Measurements from ENCODE around the gene SYNE2.
"Not testable (repeated sequence)": the region's sequence is repeated elsewhere in the genome, so short reads cannot be mapped to it uniquely, and the experiment has no call there.

SYNE2 gene, protein sequence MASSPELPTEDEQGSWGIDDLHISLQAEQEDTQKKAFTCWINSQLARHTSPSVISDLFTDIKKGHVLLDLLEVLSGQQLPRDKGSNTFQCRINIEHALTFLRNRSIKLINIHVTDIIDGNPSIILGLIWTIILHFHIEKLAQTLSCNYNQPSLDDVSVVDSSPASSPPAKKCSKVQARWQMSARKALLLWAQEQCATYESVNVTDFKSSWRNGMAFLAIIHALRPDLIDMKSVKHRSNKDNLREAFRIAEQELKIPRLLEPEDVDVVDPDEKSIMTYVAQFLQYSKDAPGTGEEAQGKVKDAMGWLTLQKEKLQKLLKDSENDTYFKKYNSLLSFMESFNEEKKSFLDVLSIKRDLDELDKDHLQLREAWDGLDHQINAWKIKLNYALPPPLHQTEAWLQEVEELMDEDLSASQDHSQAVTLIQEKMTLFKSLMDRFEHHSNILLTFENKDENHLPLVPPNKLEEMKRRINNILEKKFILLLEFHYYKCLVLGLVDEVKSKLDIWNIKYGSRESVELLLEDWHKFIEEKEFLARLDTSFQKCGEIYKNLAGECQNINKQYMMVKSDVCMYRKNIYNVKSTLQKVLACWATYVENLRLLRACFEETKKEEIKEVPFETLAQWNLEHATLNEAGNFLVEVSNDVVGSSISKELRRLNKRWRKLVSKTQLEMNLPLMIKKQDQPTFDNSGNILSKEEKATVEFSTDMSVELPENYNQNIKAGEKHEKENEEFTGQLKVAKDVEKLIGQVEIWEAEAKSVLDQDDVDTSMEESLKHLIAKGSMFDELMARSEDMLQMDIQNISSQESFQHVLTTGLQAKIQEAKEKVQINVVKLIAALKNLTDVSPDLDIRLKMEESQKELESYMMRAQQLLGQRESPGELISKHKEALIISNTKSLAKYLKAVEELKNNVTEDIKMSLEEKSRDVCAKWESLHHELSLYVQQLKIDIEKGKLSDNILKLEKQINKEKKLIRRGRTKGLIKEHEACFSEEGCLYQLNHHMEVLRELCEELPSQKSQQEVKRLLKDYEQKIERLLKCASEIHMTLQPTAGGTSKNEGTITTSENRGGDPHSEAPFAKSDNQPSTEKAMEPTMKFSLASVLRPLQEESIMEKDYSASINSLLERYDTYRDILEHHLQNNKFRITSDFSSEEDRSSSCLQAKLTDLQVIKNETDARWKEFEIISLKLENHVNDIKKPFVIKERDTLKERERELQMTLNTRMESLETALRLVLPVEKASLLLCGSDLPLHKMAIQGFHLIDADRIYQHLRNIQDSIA (N-terminal part only)

DNA sequence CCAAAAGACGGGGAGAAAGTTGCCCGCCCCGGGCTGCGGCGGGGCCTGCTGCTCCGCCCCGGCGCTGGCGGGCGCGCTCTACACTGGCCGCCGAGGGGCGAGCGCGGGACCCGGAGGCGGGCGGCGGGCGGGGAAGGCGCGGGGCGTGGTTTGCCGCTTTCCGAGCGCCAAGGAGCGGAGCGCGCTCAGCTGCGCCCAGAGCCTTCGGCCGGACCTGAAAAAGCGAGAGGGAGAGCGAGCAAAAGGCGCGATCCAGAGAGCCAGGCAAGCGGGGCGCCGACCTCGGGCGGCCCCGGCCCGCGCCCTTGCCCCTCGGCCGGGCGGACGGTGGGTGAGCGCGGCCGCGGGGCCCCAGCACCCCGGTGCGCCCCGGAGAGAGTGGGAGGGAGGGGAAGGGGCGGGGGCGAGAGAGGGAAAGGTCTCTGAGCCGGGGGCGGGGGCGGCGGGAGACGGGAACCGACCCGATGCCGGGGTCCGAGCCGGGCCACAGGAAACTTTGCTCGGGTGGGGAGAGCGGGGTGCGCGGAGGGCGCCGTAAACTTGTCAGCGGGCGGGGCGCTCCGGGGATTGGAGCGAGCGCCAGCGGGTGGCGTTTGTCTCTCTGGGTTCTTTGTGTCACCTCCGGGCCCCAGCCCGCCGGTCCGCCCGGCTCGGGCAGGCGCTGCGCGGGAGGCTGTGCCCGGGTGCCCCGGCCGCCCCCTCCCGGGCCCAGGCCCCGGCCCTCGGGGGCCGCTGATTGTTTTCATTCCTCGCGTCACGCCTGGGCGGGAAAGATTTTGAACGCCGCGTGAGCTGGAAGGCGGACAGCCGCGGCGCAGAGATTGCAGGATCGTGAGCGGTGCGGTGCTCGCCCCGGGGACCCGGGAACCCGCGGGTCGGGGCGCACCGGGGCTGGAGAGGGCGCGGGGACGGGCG, at the start of gene SYNE2:
TSS of gene SYNE2 (plus strand) at position 188 of the 915 bp plus-strand sequence. CDS start 56,145 bp downstream, outside the sequence.
- peak; percentile 62 to 76 (median 66) for DNase-seq (ENCODE audit: low read depth in 4 of 4, low spot score in 1 of 4)

DNA sequence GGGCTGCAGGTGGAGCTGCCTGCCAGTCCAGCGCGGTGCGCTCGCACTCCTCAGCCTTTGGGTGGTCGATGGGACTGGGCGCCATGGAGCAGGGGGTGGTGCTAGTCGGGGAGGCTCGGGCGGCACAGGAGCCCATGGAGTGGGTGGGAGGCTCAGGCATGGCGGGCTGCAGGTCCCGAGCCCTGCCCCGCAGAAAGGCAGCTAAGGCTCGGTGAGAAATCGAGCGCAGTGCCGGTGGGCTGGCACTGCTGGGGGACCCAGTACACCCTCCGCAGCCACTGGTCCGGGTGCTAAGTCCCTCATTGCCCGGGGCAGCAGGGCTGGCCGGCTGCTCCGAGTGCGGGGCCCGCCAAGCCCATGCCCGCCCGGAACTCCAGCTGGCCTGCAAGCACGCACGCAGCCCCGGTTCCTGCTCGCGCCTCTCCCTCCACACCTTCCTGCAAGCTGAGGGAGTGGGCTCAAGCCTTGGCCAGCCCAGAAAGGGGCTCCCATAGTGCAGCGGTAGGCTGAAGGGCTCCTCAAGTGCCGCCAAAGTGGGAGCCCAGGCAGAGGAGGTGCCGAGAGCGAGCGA, 49.5 kb upstream of the SYNE2 start:
- not testable (repeated sequence) for DNase-seq (ENCODE audit: low read depth in 4 of 4, low spot score in 1 of 4)

DNA sequence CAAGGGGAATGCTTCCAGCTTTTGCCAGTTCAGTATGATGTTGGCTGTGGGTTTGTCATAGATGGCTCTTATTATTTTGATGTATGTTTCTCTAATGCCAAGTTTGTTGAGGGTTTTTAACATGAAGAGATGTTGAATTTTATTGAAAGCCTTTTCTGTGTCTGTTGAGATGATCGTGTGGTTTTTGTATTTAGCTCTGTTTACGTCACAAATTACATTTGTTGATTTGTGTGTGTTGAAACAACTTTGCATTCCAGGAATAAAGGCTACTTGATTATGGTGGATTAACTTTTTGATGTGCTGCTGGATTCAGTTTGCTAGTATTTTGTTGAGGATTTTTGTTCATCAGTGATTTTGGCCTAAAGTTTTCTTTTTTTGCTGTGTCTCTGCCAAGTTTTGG, 46.7 kb upstream of the SYNE2 start:
- not testable (repeated sequence) for DNase-seq (ENCODE audit: low read depth in 4 of 4, low spot score in 1 of 4)

DNA sequence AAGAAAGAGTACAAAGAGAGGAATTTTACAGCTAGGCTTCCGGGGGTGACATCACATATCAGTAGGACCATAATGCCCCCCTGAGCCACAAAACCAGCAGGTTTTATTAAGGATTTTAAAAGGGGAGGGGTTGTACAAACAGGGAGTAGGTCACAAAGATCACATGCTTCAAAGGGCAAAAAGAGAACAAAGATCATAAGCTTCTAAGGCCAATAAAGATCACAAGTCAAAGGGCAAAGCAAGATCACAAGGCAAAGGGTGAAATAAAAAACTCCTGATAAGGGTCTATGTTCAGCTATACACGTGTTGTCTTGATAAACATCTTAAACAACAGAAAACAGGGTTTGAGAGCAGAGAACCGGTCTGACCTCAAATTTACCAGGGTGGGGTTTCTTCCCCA, 41.1 kb upstream of the SYNE2 start:
- DNase-seq (ENCODE audit: low read depth in 4 of 4, low spot score in 1 of 4) = not testable (repeated sequence)

DNA sequence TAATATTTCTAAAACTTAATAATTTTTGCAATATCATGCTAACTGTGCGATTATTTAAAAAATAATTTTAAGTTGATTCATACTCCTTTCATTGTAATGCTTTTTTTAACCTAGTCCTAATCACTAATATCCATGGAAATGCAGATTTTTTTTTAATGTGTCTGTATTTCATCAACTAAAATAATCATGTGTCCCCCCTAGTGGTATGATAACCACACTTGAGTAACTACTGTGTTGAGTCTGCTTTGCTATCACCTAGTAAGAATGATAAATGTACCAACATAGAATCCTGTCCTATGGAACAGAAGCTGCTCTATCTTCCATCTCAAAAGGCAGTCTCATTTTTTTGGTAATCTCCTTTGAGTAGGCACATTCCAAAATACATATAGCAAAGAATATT, 19.1 kb upstream of the SYNE2 start:
- DNase-seq (ENCODE audit: low read depth in 4 of 4, low spot score in 1 of 4) = no peak

DNA sequence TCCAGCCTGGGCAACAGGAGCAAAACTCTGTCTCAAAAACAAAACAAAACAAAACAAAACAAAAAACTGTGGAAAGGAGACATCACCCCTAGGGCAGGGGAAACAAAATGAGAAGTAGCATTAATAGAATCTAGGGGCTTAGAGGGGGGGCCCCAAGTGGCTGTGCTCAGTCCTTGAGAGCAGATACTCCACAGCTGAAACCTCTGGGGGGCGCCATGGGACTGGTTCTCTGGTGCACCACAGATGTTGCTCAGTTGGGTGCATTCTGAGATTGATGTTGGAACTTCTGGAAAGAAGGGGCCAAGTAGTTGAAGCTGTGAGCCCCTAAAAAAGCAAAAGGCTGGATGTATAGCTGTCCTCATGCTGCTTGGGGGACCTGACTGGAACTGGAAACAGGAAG, 11.8 kb upstream of the SYNE2 start:
- DNase-seq (ENCODE audit: low read depth in 4 of 4, low spot score in 1 of 4) = peak in 1 of 4 experiments; percentile 16

DNA sequence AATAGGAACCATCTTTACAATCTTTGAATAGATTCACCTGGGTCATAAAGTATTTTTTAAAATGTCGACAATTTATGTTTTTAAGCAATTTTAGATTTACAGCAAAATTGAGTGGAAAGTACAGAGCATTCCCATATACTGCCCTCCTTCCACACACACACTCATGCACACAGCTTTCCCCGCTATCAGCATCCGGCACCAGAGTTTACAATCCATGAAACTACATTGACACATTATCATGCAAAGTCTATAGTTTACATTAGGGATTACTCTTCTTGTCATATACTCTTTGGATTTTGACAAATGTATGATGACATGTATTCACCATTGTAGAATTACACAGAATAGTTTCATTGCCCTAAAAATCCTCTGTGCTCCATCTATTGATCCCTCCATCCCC, 9.0 kb upstream of the SYNE2 start:
- no peak for DNase-seq (ENCODE audit: low read depth in 4 of 4, low spot score in 1 of 4)

DNA sequence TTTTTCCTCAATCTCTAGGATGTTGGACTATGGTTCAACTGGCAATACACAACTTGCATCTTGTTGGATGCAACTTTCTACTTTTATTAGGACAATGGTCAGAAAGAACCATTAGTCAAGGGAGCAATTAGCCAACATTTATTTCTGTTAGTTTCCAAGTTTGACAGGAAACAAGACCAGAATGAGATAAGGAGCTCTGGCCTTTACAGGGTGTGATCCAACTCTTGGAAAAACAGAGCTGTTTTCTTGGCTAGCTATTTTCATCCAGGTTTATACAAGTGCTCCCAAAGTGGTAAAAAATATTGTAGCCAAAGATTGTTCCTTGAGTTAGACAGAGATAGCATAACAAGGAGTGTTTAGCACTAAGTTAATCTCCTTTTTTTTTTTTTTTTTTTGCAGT, 3.9 kb upstream of the SYNE2 start:
- DNase-seq (ENCODE audit: low read depth in 4 of 4, low spot score in 1 of 4) = no peak

DNA sequence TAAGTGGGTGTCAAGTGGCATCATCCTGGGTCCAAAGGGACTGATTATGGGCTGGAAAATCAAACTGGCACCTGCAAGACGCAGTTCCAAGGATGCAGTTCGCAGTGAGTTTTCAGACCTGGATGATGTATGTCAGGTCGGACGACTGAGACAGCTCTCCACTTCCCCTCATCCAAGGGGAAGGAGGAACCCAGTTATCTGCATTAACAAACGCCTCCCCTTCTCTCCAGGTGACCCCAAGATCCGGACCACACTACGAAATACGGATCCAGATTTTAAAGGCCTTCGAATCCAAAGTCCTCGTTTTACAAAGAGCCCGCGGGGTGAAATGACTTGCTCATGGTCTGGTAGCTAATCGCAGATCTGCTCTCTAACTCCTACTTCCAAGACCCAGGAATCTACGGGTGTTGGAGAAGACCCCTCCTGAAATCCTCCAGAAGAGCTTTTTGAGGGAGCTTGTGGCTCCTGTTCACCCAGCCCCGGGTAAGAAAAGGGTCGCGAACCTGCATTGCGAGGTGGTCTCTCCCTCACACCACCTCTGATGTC, 460 bp upstream of the SYNE2 start:
- no peak for DNase-seq (ENCODE audit: low read depth in 4 of 4, low spot score in 1 of 4)

DNA sequence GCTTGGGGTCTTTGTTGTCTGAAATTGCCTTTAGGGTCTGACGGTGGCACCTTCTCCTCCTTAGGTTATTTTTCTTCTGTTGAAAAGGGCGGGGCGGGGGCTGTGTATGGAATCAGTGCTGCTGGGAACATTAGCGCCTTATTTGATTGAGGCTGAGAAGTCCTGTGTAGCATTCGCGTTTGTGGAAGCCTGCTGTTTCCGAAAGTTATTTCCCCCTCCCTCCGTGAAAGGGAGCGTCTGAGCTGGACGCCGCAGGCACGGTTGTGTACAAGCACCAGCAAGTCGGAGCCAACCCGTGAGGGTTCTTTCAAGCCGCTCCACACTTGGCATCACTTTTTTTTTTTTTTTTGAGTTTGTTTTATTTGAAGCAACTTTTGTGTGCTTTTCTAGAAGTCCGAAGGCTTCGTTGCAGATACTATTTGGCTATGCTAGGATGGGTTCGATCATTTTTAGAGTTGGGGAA, 1.1 kb downstream of the SYNE2 start:
- DNase-seq (ENCODE audit: low read depth in 4 of 4, low spot score in 1 of 4) = peak in 2 of 4 experiments; percentile 10 to 12

DNA sequence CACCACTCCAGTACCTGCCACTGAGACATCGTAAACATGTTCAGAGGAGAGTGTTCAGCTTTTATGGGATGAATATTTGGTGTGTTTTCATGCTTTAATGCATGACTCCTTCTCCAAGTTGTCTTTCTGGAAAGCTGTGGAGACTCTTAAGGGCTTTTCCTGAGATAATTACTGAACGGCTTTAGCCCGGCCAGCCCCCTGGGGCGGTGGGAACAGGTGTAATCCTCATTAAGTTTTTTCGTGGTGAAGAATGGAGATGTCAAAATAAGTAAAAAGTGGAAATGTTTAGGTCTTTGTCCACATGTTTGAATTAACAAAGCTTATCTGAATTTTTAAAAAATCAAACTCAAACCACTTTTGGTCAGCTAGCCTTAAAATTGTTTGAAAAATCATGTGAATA, 1.5 kb downstream of the SYNE2 start:
- DNase-seq (ENCODE audit: low read depth in 4 of 4, low spot score in 1 of 4) = no peak

DNA sequence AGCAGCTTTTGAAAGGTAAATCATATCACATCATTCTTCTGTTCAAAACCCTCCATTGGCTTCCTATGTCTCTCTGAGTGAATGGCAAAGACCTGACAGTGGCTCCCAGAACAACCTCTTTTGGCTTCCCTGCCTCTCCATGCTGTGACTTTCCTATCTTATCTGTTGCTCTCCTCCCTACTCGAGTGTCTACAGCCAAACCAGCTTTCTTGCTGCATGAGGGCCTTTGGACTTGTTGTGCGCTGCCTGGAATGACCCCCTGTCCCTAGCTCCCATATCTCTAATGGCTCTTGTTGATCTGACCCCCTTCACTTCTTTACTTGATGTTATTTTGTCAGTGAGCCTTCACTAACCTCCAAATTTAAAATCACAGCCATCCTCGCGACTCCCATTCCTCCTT, 2.5 kb downstream of the SYNE2 start:
- DNase-seq (ENCODE audit: low read depth in 4 of 4, low spot score in 1 of 4) = no peak

DNA sequence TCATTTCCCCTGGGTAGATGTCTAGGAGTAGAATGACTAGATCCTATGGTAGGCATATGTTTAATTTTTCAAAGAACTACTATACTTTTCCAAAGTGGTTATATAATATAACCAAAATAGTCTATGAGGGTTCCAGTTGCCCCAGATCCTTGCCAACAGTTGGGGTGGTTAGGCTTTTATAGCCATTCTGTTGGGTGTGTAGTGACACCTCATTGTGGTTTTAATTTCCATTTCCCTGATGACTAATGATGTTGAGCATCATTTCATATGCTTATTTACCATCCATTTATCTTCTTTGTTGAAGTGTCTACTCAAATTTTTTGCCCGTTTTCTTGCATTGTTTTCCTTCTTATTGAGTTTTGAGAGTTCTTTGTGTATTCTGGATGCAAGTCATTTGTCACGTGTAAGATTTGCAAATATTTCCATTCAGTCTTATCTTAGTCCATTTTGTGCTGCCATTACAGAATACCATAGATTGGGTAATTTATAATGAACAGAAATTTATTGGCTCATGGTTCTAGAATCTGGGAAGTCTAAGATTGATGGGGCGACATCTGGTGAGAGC, 4.7 kb downstream of the SYNE2 start:
- no peak for DNase-seq (ENCODE audit: low read depth in 4 of 4, low spot score in 1 of 4)

DNA sequence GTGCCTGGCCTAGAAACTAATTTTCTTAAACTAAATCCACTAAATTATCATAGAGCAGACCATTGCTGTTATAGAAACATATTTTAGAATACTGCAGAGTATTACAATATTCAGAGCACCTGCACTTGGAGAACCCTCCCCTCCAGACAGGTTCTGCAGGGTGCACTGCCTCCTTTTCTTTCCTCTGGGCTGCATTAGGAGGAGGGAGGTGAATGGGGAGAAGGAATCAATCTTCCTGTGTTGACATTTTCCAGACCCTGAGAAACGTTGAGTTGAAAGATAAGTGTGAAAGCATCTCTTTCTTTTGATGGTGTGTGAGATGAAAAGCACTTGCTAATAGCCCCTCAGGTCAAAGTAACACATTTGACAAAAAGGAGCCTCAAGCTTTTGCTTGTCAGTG, 7.3 kb downstream of the SYNE2 start:
- DNase-seq (ENCODE audit: low read depth in 4 of 4, low spot score in 1 of 4) = no peak

DNA sequence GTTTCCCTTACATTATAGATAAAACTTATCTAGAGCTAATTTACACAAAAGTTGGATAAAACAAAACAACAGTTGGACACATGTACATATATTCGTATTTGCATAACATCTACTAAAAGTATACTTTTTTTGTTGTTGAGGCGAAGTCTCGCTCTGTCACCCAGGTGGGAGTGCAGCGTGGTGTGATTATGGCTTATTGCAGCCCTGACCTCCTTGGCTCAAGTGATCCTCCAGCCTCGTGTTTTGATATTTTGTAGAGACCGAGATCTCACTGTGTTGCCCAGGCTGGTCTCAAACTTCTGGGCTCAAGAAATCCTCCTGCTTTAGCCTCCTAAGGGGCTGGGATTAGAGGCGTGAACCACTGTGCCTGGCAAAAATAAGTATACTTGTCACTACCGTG, 9.4 kb downstream of the SYNE2 start:
- no peak for DNase-seq (ENCODE audit: low read depth in 4 of 4, low spot score in 1 of 4)

DNA sequence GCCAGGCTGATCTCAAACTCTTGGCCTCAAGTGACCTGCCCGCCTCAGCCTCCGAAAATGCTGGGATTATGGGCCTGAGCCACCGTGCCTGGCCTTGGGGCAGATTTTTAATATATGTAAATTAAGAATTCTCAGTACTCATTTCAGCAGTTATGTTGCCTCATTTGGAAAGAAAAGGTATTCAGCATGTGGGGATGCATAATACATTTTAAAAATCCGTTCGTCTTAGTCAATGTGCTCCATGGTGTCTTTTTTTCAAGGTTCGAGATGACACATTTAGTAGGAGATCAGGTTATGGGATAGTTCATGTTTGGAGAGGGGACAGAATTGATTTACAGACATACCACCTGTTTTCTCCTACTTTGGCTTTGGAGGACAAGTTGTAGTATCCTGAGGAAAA, 10.2 kb downstream of the SYNE2 start:
- DNase-seq (ENCODE audit: low read depth in 4 of 4, low spot score in 1 of 4) = no peak

DNA sequence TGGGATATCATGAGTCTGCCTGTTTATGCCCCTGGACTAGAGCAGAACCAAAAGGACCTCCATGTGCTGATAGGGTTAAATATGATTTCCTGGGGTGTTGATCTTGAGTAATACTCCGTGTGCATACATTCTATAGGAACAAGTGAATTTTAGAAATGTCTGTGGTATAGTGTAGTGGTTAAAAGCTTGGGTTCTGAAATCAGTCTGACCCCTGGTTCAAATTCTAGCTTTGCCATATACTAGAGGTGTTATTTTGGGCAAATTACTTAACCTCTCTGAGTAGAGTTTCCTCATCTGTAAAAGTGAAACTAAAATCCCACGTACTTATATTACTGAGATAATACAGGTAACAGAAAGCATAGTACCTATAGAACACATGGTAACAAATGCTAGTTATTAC, 12.0 kb downstream of the SYNE2 start:
- not testable (repeated sequence) for DNase-seq (ENCODE audit: low read depth in 4 of 4, low spot score in 1 of 4)

DNA sequence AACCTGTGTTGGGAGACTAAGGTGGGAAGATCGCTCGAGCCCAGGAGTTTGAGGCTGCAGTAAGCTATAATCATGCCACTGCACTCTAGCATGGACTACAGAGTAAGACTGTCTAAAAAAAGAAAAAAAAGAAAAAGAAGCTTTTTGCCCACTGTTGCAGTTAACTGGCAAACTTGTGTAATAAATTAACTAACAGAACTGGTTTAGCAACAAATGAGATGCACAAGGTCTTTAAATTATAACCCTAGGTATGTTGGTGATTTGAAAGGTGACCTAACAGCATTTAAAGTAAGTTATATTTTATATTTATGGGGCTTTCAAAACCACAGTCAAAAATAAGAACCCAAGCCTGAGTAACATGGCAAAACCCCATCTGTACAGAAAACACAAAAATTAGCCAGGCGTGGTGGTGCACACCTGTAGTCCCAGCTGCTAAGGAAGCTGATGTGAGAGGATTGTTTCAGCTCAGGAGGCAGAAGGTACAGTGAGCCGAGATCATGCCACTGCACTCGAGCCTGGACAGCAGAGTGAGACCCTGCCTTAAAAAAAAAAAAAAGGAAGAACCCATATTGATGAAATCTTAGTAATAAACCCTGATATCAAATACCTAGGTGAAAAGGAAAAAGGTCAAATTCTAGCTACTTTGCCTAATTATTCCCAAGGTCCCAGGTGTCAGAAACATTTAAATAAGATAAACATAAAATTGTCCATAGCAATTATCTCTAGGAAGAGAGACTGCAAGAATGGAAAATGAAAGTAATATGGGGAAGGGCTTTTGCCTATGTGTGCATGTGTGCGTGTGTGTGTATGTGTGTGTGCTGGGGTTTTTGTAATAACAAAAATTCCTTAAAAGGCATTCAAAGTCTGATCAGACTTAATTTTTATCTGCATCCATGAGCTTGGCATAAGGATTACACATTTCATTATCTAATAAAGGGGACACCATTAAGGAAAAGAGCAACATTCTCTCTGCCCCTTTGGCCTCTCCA, 15.4 kb downstream of the SYNE2 start:
- no peak for DNase-seq (ENCODE audit: low read depth in 4 of 4, low spot score in 1 of 4)
